Suprapubic skin (tissue), 4 donors: ENCODE results near the gene IQGAP2. TPM values are rescaled to one million over a fixed set of nuclear protein-coding genes. Genes with fewer than 3 reads are reported as not detected.

Experiments used
- DNase-seq, 2 donors: peaks; one replicate each; pipeline ENCODE4 v3.0.0-alpha.2; 2019; ENCODE audit warnings: low spot score in 2 of 2
- H3K27ac ChIP-seq: fragments of 200-600 bp; sonication (generic); one replicate; pipeline ENCODE4 v1.5.1; 2019
- H3K27me3 ChIP-seq: fragments of 200-600 bp; sonication (generic); one replicate; pipeline ENCODE4 v1.5.1; 2019
- H3K36me3 ChIP-seq: fragments of 200-600 bp; sonication (generic); one replicate; pipeline ENCODE4 v1.5.1; 2019
- H3K4me1 ChIP-seq: fragments of 200-600 bp; sonication (generic); one replicate; pipeline ENCODE4 v1.5.1; 2019
- H3K4me3 ChIP-seq: fragments of 200-600 bp; sonication (generic); one replicate; pipeline ENCODE4 v1.5.1; 2019; ENCODE audit warnings: mild to moderate bottlenecking
- H3K9me3 ChIP-seq: fragments of 200-600 bp; sonication (generic); one replicate; pipeline ENCODE4 v1.5.1; 2019
- CTCF ChIP-seq, 2 donors: fragments of 200-600 bp in 1 of 2; fragments of 450-650 bp in 1 of 2; sonication (generic) in 1 of 2; IDR thresholded peaks; one replicate each; pipeline ENCODE4 v1.5.1; 2016 to 2019; ENCODE audit warnings: antibody characterized with exemption in 2 of 2, mild to moderate bottlenecking in 1 of 2, moderate library complexity in 1 of 2
- EP300 ChIP-seq: sonication (generic); formaldehyde crosslinking; IDR thresholded peaks from one replicate; pipeline ENCODE4 v1.6.1; 2017; ENCODE audit warnings: antibody characterized with exemption
- POLR2A ChIP-seq, 2 donors: fragments of 450-650 bp; IDR thresholded peaks; one replicate each; pipeline ENCODE4 v1.6.1; 2017; ENCODE audit warnings: antibody characterized with exemption in 2 of 2, mild to moderate bottlenecking in 2 of 2, moderate library complexity in 2 of 2
- POLR2AphosphoS5 ChIP-seq, 3 donors: sonication (generic); formaldehyde crosslinking; IDR thresholded peaks; one replicate each; pipeline ENCODE4 v1.6.1; 2017; ENCODE audit warnings: antibody characterized with exemption in 3 of 3
- WGBS: methylation state at CpG from one replicate; pipeline ENCODE4 v1.1.5; 2018; 5-methylcytosine and 5-hydroxymethylcytosine counted together
- total RNA-seq, 4 donors: library from RNA; depleted of rRNA; stranded (reverse); fragments of >200 nt; gene quantifications; one replicate each; pipeline ENCODE4 v1.1.0, GENCODE V29; 2016

The IQGAP2 gene
- total RNA-seq, 4 donors from 2014 or later, result 10.1 to 49.0 (median 12.8) TPM

GRCh38 chr5:76681287-76681686 lies 278.2 kb downstream of the IQGAP2 start:
- DNase-seq, result no peak
- peaks cover 3% of the 10 kb centered on the region for H3K4me1 ChIP-seq
- no peaks in the 10 kb centered on the region for H3K36me3 ChIP-seq
- TF ChIP-seq EP300 (no peak), POLR2AphosphoS5 (IDR thresholded peaks at IDR 0.05) (no peak), POLR2A (IDR thresholded peaks at IDR 0.05) (no peak), CTCF (IDR thresholded peaks at IDR 0.05) (no peak)
- H3K9me3 ChIP-seq, result no peaks in the 10 kb centered on the region
- no peak overlapping the region for H3K4me3 ChIP-seq
- no peaks in the 10 kb centered on the region for H3K27me3 ChIP-seq
- WGBS, result 60% methylated on average over 4 of the region's 4 CpGs
- no peak overlapping the region for H3K27ac ChIP-seq

- Histone ChIP-seq H3K9me3 (no peaks in the 10 kb centered on the region), H3K4me1 (peaks cover 3% of the 10 kb centered on the region), H3K4me3 (no peak overlapping the region), H3K36me3 (no peaks in the 10 kb centered on the region), H3K27me3 (no peaks in the 10 kb centered on the region), H3K27ac (no peak overlapping the region)
- TF ChIP-seq POLR2A (IDR thresholded peaks at IDR 0.05) (no peak), POLR2AphosphoS5 (IDR thresholded peaks at IDR 0.05) (no peak), EP300 (no peak), CTCF (IDR thresholded peaks at IDR 0.05) (no peak)
- DNase-seq, result no peak
- 56% methylated on average over 2 of the region's 2 CpGs for WGBS
Measured at GRCh38 chr5:76682387-76682786, 279.3 kb downstream of the IQGAP2 start.

- WGBS, result 78% methylated on average over 9 of the region's 9 CpGs
- DNase-seq, result no peak
- Histone ChIP-seq H3K4me1 (peaks cover 3% of the 10 kb centered on the region), H3K27ac (no peak overlapping the region), H3K9me3 (no peaks in the 10 kb centered on the region), H3K36me3 (no peaks in the 10 kb centered on the region), H3K27me3 (no peaks in the 10 kb centered on the region), H3K4me3 (no peak overlapping the region)
- TF ChIP-seq CTCF (IDR thresholded peaks at IDR 0.05) (no peak), EP300 (no peak), POLR2A (IDR thresholded peaks at IDR 0.05) (no peak), POLR2AphosphoS5 (IDR thresholded peaks at IDR 0.05) (no peak)
Measured at GRCh38 chr5:76683816-76684731, 281.0 kb downstream of the IQGAP2 start.

- no peak overlapping the region for H3K4me3 ChIP-seq
- no peak for DNase-seq
- no peak overlapping the region for H3K27ac ChIP-seq
- no peak for TF ChIP-seq CTCF (IDR thresholded peaks at IDR 0.05)
- no peak for TF ChIP-seq POLR2A (IDR thresholded peaks at IDR 0.05)
- TF ChIP-seq EP300, result no peak
- H3K4me1 ChIP-seq, result peaks cover 3% of the 10 kb centered on the region
- H3K36me3 ChIP-seq, result no peaks in the 10 kb centered on the region
- 69% methylated on average over 5 of the region's 5 CpGs for WGBS
- no peaks in the 10 kb centered on the region for H3K9me3 ChIP-seq
- H3K27me3 ChIP-seq, result no peaks in the 10 kb centered on the region
Measured at GRCh38 chr5:76684756-76685519, 281.9 kb downstream of the IQGAP2 start.

GRCh38 chr5:76685704-76686103 lies 282.6 kb downstream of the IQGAP2 start:
- no peak for DNase-seq
- WGBS, result 87% methylated on average over 3 of the region's 3 CpGs

More at GRCh38 chr5:76685704-76686103, 282.6 kb downstream of the IQGAP2 start:
- Histone ChIP-seq H3K27me3 (no peaks in the 10 kb centered on the region), H3K9me3 (no peaks in the 10 kb centered on the region), H3K27ac (no peak overlapping the region), H3K36me3 (no peaks in the 10 kb centered on the region), H3K4me3 (no peak overlapping the region), H3K4me1 (peaks cover 3% of the 10 kb centered on the region)
- no peak for TF ChIP-seq POLR2AphosphoS5 (IDR thresholded peaks at IDR 0.05)
